Ishikawa (cell line): ENCODE results near the gene TET3.

Experiments
- EGR1 ChIP-seq: IDR thresholded peaks from 2 replicates; pipeline ENCODE4 v1.6.1; 2012
- MAX ChIP-seq: IDR thresholded peaks from 2 replicates; pipeline ENCODE4 v1.6.1; 2012
- NFIC ChIP-seq: IDR thresholded peaks from 2 replicates; pipeline ENCODE4 v1.6.1; 2012
- ZBTB7A ChIP-seq: IDR thresholded peaks from 2 replicates; pipeline ENCODE4 v1.6.1; 2012; ENCODE audit warnings: low read depth
- TF ChIP-seq, protein P1 (sequence below): IDR thresholded peaks from 2 replicates; pipeline ENCODE4 v1.6.1; 2012; ENCODE audit warnings: low read depth, mild to moderate bottlenecking

DNA sequence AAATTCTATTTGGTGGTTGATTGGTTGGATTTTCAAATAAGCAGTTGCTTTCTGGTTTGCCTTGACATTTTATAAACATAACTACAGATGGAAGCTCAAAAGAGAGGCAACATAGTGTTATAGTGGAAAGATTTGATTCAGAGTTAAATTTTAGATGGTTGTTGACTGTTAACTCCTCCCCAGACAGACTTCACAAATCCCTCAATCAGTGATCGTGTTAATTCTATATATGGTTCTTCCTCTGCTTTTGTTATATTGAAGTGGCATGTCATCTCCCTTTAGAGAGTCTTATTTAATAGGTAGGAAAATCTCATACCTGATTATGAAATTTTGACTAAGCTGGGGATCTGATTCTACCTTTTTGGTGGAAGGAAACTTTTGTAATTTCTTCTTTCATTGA is 38.5 kb upstream of the TET3 start:
- TF ChIP-seq NFIC (no peak), EGR1 (no peak), MAX (no peak), ZBTB7A (no peak)
- TF ChIP-seq, protein P1, sequence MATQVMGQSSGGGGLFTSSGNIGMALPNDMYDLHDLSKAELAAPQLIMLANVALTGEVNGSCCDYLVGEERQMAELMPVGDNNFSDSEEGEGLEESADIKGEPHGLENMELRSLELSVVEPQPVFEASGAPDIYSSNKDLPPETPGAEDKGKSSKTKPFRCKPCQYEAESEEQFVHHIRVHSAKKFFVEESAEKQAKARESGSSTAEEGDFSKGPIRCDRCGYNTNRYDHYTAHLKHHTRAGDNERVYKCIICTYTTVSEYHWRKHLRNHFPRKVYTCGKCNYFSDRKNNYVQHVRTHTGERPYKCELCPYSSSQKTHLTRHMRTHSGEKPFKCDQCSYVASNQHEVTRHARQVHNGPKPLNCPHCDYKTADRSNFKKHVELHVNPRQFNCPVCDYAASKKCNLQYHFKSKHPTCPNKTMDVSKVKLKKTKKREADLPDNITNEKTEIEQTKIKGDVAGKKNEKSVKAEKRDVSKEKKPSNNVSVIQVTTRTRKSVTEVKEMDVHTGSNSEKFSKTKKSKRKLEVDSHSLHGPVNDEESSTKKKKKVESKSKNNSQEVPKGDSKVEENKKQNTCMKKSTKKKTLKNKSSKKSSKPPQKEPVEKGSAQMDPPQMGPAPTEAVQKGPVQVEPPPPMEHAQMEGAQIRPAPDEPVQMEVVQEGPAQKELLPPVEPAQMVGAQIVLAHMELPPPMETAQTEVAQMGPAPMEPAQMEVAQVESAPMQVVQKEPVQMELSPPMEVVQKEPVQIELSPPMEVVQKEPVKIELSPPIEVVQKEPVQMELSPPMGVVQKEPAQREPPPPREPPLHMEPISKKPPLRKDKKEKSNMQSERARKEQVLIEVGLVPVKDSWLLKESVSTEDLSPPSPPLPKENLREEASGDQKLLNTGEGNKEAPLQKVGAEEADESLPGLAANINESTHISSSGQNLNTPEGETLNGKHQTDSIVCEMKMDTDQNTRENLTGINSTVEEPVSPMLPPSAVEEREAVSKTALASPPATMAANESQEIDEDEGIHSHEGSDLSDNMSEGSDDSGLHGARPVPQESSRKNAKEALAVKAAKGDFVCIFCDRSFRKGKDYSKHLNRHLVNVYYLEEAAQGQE = no peak
